KOPT-K1 (cell line): ENCODE data around the gene SHISA6.
"Not testable (repeated sequence)": the region's sequence is repeated elsewhere in the genome, so short reads cannot be mapped to it uniquely, and the experiment has no call there.

Source experiments
- H3K27ac ChIP-seq: fragments of 200-600 bp; sonication (generic); 2 replicates; pipeline ENCODE4 v1.5.1; 2016; ENCODE audit warnings: antibody characterized with exemption, mild to moderate bottlenecking, low read depth, low read length; ENCODE audit not compliant: poor library complexity, severe bottlenecking
- H3K36me3 ChIP-seq: fragments of 200-600 bp; sonication (generic); 2 replicates; pipeline ENCODE4 v1.5.1; 2017; ENCODE audit warnings: antibody characterized with exemption, mild to moderate bottlenecking, low read length, moderate library complexity; ENCODE audit not compliant: insufficient read depth
- H3K9me3 ChIP-seq: fragments of 200-600 bp; sonication (generic); 2 replicates; pipeline ENCODE4 v1.5.1; 2017; ENCODE audit warnings: antibody characterized with exemption, low read length, mild to moderate bottlenecking; ENCODE audit not compliant: insufficient read depth, poor library complexity, severe bottlenecking

The SHISA6 gene

GRCh38 chr17:11304568-11304967 is 63.6 kb downstream of the SHISA6 start:
- Histone ChIP-seq H3K27ac (no peak overlapping the region), H3K9me3 (no peaks in the 10 kb centered on the region)

GRCh38 chr17:11305524-11305923 is 64.5 kb downstream of the SHISA6 start:
- Histone ChIP-seq H3K36me3 (no peaks in the 10 kb centered on the region), H3K9me3 (no peaks in the 10 kb centered on the region), H3K27ac (no peak overlapping the region)

More at GRCh38 chr17:11304568-11304967, 63.6 kb downstream of the SHISA6 start:
- no peaks in the 10 kb centered on the region for H3K36me3 ChIP-seq

- Histone ChIP-seq H3K27ac (no peak overlapping the region), H3K9me3 (no peaks in the 10 kb centered on the region), H3K36me3 (no peaks in the 10 kb centered on the region)
These were observed 67.5 kb downstream of the SHISA6 start for GRCh38 chr17:11308531-11308930.

- H3K9me3 ChIP-seq = no peaks in the 10 kb centered on the region
- H3K27ac ChIP-seq = no peak overlapping the region
- no peaks in the 10 kb centered on the region for H3K36me3 ChIP-seq
These were observed 68.0 kb downstream of the SHISA6 start for GRCh38 chr17:11309033-11309432.

DNA sequence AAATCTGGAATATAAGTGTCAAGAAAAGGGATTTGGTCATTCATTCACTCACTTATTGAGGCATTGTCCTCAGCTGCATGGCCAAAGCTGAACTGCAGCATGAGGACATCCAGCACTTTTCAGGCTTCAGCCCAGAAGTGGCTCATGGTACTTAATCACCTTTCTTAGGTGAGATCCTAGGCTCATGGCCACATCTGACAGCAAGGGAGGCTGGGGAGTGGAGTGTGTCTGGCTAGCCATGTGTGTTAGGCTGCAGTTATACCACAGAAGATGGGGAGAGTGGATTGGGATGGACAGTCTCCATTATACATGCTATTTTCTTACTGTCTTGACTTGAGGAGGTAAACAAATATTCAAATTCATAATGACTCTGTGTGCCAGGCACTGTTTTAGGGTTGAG is 68.8 kb downstream of the SHISA6 start:
- Histone ChIP-seq H3K9me3 (no peaks in the 10 kb centered on the region), H3K36me3 (no peaks in the 10 kb centered on the region), H3K27ac (no peak overlapping the region)

GRCh38 chr17:11316451-11316850 is 75.4 kb downstream of the SHISA6 start:
- not testable (repeated sequence) for H3K36me3 ChIP-seq, H3K27ac ChIP-seq, H3K9me3 ChIP-seq

DNA sequence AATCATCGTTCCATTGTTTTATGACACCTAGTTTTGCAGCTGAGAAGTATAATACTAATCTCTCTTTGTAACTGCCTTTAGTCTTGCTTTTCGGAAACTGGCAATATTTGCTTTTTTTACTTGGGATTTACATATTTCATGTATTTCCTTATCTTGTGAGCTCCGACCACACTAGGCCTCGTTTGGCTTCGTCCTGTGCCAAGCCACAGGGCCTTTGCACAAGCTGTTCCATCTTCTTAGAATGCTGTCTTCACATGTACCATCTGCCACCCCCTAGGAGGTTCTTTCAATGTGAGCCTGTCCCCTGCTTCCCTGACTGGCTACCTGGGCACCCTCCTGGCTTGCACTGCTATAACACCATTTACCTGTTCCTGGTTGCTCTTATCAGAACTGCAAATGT is 77.2 kb downstream of the SHISA6 start:
- Histone ChIP-seq H3K27ac (no peak overlapping the region), H3K9me3 (no peaks in the 10 kb centered on the region), H3K36me3 (no peaks in the 10 kb centered on the region)

GRCh38 chr17:11319894-11320293 is 78.9 kb downstream of the SHISA6 start:
- Histone ChIP-seq H3K9me3 (peaks cover 7% of the 10 kb centered on the region), H3K36me3 (no peaks in the 10 kb centered on the region), H3K27ac (no peak overlapping the region)

DNA sequence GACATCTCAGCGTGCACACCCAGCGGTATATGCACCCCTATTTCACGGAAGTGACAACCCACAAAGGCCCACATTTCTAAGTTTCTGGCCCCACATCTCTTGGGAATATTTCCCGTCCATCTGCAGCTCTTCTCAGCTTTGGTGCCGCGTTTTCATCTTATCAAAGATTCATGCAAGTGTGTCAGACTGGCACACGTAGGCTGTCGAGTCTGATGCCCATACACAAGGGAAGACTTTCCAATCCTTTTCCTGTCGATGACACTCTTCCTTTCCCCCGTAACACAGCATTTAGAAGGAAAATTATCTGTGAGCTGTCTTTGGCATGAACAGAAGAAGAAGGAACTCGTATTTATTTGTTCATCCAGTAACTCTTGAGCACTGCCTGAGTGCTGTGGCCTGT is 83.0 kb downstream of the SHISA6 start:
- Histone ChIP-seq H3K27ac (no peak overlapping the region), H3K9me3 (peaks cover 7% of the 10 kb centered on the region), H3K36me3 (no peaks in the 10 kb centered on the region)

GRCh38 chr17:11324846-11325420 is 83.9 kb downstream of the SHISA6 start:
- Histone ChIP-seq H3K36me3 (no peaks in the 10 kb centered on the region), H3K27ac (no peak overlapping the region), H3K9me3 (peaks cover 7% of the 10 kb centered on the region)

DNA sequence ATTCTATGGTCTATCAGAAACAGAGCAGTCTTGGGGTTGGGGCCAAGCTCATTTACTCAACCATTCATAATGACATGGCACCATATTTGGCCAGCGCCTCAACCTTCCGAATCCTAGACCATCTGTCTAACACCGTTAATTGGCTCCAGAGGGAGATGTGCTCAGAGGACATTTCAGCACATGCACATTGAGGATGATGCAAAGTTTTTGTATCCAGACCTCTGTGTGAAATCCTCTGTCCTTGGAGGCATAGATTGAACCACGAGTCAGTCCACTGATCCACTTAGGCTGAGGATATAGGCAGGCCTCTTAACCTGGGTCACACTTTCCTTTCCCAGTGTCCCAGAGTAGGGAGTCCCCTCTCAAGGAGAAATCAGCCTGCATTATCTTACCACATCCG is 85.5 kb downstream of the SHISA6 start:
- no peak overlapping the region for H3K27ac ChIP-seq
- peaks cover 7% of the 10 kb centered on the region for H3K9me3 ChIP-seq
- no peaks in the 10 kb centered on the region for H3K36me3 ChIP-seq

DNA sequence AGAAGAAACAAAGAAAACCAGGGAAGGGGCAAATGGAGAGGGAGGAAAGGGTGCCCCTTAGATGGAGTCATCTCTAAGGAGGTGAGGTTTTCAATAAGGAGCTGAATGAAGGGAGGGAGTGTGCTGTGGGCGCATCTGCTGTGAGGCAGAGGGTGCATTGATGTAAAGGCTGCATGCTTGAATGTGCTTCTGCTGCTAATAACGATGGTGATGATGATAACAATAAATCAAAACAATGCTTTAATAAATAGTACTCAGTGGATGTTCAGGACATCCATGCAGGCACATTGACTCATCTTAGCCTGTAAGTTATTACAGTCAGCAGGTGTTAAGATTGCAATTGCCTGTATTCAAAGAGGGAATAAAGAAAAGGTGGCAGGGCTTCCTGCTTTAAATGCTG is 87.8 kb downstream of the SHISA6 start:
- Histone ChIP-seq H3K36me3 (no peaks in the 10 kb centered on the region), H3K27ac (no peak overlapping the region), H3K9me3 (peaks cover 6% of the 10 kb centered on the region)

- no peaks in the 10 kb centered on the region for H3K36me3 ChIP-seq
- H3K27ac ChIP-seq = no peak overlapping the region
- no peaks in the 10 kb centered on the region for H3K9me3 ChIP-seq
These were observed 89.0 kb downstream of the SHISA6 start for GRCh38 chr17:11330006-11330405.

- Histone ChIP-seq H3K9me3 (no peaks in the 10 kb centered on the region), H3K36me3 (no peaks in the 10 kb centered on the region), H3K27ac (no peak overlapping the region)
These were observed 89.8 kb downstream of the SHISA6 start for GRCh38 chr17:11330826-11331225.

DNA sequence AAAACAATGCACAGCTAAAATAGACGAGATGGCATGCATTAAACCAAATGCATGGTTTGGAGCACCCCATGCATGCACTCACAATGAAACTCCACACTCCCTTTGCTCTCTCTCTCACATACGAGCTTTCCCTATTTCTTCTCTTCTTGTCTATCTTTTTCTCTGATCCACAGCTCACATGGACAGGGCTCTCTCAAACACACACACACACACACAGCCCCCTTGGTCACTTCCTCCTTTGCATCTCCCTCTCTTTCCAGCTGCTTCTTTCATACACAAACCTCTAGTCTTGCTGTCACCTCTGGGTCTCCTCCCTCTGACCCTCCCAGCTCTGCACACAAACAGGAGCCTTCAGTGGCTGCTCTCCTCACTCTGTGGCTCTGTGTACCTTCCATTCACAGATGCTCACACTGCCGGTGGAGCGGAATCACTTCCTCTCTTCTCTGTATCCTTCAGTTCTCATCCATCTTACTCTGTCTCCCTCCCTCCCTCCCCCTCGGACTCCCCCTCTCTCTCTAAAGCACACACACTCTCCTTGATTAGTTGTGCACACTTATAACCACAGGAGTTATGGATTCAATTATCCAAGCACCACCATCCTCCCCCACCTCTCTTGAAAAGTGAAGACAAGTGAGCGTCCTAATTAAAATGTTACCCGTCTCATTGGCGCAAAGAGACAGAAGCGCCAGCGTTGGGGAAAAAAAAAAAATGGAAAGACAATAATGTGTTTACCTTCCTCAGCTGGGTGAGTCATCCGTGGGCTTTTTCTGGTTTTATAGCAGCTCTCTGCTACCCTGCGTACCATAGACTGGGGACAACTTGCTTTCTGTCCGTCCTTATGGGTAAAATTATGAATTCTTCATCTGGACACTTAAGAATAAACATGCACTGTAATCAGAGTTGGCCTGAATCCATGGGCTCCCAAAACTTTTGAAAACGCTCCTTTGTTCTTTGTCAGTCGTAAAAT is 90.8 kb downstream of the SHISA6 start:
- no peaks in the 10 kb centered on the region for H3K36me3 ChIP-seq
- no peak overlapping the region for H3K27ac ChIP-seq
- no peaks in the 10 kb centered on the region for H3K9me3 ChIP-seq

DNA sequence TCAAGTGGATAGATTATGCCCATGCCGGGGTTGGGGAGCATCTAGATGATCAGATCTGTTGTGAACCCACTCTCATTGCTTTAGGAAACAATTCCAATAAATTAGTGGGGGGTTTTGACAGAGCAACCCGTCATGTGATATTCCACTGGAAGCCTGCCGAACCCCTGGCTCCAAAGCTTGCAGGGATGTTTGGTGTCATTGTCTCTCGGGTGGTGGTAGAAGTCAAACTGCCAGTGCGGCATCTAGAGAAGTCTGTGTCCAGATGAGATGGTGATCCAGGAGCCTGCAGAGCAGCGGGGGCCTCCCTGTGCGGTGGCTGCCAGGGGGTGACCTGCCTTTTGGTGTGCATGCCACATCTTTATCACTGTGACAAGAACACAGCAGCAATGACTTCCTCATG is 91.7 kb downstream of the SHISA6 start:
- Histone ChIP-seq H3K9me3 (no peaks in the 10 kb centered on the region), H3K36me3 (no peaks in the 10 kb centered on the region), H3K27ac (no peak overlapping the region)
